ENCODE data around the gene LRP1B.
"Not testable (repeated sequence)": the region's sequence is repeated elsewhere in the genome, so short reads cannot be mapped to it uniquely, and the experiment has no call there.

Gene LRP1B

DNA sequence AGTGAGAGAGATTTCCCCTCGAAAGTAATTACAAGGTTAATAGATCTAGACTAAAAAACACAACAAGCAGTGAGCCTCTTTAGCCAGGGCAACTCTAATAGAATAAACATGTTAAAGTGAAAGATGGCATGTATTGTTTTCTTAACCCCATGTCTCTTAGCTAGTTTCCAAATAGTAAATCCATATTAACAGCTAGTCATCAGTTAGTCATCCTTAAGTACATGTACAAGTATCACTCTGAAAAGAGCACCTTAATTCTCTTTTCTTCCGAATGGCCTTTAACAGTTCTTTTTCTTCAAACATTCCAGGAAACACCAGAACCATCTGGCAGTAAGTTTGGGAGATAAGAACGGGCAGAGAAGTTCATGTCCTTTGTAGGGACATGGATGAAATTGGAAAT, 1480.0 kb downstream of the LRP1B start:
- DNase-seq (ENCODE audit: low read depth in 1 of 2, low spot score in 1 of 2) = no peak

DNA sequence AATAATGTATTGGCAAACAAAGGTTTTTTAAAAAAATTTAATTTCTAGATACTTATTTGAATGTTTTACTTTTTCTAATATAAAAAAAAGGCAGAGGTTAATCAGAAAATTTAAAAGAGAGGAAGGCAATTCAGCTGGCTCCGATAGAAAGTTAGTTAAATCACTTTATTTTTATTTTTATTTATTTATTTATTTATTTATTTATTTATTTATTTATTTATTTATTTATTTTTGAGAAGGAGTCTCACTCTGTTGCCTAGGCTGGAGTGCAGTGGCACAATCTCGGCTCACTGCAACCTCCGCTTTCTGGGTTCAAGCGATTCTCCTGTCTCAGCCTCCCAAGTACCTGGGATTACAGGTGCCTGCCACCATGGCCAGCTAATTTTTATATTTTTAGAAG, 1480.7 kb downstream of the LRP1B start:
- not testable (repeated sequence) for DNase-seq (ENCODE audit: low read depth in 1 of 2, low spot score in 1 of 2)

DNA sequence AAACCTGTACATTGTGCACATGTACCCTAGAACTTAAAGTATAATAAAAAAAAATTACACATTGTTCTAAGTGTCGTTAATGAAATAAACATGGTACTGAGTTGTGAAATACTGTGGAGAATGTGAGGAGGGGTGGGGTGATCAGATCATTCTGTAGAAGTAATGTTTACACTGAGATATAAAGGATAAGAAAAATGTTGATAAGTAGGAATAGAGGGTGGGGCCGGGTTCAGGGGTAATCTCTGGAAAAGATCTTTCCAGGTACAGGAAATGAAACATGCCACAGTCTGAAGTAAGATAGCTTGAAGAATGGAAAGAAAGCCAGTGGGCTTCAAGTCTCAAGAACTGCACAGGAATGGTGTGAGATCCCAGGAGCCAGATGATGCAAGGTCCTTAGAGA, 1482.4 kb downstream of the LRP1B start:
- DNase-seq (ENCODE audit: low read depth in 1 of 2, low spot score in 1 of 2) = no peak

DNA sequence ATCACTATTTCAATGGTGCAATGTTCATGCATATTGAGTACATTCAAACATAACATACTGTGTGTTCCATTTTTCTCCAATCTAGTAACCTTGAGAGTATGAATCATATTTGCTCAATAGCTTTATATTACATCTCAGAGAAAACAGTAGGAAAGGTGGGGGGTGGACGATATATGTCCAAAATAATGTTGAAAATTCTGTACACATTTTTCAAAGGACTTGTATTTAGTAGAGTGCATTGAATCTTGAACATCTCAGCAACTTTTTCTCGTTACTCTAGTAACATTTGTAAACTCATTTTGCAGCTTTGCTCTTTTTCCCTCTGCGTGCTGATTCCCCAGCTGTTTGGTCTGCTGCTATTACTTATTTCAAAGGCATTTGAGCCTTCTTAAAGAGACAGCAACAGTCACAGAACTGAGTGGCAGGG, 1487.0 kb downstream of the LRP1B start:
- DNase-seq (ENCODE audit: low read depth in 1 of 2, low spot score in 1 of 2) = no peak

DNA sequence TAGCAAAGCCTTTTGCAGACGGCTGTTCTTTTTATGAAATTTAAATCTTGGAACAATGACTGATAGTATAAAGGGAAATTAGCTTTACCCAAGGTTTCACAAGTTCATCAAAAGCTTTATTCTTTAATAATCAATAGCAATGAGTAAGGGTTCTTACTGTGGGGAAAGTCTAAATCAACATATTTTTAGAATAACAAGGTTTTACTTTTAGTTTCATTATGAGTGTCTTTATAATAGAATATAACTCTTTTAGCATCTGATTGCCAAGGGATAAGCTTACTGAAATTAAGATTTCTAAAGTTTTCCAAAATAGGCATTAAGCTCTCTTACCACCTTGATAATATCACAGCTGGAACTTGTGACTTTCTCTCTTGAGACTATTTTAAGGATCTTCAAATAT, 1489.7 kb downstream of the LRP1B start:
- no peak for DNase-seq (ENCODE audit: low read depth in 1 of 2, low spot score in 1 of 2)

DNA sequence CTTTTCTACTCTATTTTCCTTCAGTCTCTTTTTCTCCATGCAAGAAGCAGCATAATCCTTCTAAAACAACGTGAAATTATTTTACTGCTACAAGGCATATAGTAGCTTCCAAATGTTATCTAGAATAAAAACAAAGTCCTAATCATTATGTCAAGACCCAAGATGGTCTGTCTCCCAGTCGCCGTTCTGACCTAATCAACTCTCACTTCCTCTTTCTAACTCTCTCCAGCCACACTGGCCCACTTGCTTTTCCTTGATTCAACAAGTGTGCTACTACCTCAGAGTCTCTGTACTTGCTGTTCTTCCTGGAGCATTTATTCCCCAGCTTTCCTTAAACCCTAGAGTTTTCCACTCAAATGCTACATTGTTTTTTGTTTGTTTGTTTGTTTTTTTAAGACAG, 1491.2 kb downstream of the LRP1B start:
- no peak for DNase-seq (ENCODE audit: low read depth in 1 of 2, low spot score in 1 of 2)

DNA sequence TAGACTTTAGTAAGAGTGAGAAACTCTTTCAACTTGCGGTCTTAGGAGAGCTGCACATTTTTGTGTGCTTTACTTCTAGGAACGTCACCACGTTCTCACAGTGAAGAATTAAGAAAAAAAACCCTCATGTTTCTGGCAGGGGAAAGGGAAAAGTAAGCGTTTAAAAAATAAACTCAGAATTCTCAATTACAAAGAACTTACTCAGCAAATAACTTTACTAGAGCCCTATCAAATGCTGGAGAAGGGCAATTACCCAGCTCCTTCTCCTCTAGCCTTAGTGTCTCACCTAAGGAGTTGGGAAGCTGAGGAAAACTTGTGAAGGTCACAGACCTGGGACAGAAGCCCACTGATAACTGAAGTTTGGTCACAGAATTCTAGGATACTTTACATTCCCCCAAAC, 1500.3 kb downstream of the LRP1B start:
- no peak for DNase-seq (ENCODE audit: low read depth in 1 of 2, low spot score in 1 of 2)

DNA sequence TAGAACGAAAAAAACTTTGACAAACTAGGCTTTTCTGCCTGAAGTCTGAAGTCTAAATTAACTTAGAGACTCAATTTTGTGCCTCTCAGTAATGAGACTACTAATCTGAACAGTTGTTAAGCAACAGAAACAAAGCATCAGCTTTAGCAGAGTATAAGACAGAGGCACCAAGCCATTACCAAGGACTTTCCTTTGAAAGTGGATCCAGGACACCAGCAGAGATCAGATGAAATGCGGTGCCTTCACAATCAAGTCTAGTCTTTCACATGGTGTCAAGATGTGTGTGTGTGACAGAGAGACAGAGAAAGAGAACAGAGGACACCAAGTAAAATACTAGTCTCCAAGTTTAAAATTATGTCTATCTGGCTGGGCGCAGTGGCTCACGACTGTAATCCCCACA, 1502.9 kb downstream of the LRP1B start:
- DNase-seq (ENCODE audit: low read depth in 1 of 2, low spot score in 1 of 2) = no peak

DNA sequence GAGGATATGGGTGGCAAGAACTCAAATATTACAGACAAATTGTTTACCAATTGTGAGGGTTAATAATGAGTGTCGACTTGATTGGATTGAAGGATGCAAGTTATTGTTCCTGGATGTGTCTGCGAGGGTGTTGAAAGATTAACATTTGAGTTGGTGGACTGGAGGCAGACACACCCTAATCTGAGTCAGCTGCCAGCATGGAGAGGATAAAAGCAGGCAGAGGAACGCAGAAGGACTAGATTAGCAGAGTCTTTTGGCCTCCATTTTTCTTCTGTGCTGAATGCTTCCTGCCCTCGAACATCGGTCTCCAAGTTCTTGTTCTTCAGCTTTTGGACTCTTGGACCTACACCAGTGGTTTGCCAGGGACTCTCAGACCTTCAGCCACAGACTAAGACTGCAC, 1503.7 kb downstream of the LRP1B start:
- DNase-seq (ENCODE audit: low read depth in 1 of 2, low spot score in 1 of 2) = no peak

DNA sequence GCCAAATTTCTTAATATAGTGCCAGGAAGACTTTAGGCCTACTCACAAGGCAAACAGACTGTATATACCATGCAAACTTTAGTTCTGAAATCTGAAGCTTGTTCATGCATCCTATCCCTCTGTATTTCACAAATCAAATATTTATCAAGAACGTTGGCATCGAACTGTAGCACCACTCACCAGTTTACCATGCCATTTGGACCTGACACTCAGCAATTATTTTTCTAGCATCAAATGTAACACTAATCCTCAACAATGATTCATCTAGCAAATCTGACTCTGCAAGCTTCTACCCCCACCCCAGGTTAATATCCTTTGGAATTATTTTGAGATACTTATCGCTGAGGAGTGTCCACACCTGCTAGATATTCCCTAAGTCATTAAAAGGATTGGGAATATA, 1506.6 kb downstream of the LRP1B start:
- DNase-seq (ENCODE audit: low read depth in 1 of 2, low spot score in 1 of 2) = no peak

DNA sequence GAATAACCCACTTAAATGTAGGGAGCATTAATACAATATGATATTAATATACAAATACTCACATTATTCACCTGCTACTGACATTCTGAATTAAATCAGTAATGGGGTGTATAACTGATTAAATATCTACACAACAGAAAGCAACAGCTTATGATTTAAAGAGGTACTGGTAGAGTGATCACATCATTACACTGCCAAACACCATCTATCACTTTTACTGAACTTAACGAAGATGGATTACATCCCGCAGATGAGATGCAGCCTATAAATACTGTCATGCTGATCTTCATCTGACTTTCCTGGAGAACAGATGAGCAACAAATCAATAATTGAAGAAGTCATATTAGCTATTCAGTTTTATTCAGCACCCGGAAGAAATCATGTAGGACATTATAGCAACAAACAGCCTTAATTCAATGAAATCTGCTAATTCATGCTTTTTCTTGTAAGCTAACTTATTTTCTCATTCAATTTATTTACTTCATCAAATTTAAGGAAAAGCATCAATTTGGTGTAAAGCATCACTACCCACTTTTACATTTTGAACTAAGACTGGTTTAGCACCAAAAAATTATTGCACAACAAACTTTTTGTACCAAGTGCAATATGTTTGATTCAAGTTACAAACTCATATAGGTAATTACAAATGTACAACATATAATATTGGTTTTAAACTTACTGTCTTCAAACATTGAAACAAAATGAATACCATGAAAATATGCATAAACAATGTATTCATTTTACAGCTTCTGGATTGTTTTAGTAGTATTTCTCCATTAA, 1509.0 kb downstream of the LRP1B start:
- no peak for DNase-seq (ENCODE audit: low read depth in 1 of 2, low spot score in 1 of 2)

DNA sequence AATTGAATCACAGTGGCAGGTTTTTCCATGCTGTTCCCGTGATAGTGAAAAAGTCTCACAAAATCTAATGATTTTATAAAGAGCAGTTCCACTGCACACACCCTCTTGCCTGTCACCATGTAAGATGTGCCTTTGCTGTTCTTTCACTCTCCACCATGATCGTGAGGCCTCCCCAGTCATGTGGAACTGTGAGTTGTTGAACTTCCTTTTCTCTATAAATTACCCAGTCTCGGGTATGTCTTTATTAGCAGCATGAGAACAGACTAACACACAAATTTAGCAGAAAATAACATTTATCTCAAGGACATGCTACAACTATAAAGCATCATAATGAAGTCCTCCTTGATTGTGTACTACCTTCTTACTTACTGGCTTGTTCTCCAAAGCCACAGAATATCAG, 1526.0 kb downstream of the LRP1B start:
- no peak for DNase-seq (ENCODE audit: low read depth in 1 of 2, low spot score in 1 of 2)

DNA sequence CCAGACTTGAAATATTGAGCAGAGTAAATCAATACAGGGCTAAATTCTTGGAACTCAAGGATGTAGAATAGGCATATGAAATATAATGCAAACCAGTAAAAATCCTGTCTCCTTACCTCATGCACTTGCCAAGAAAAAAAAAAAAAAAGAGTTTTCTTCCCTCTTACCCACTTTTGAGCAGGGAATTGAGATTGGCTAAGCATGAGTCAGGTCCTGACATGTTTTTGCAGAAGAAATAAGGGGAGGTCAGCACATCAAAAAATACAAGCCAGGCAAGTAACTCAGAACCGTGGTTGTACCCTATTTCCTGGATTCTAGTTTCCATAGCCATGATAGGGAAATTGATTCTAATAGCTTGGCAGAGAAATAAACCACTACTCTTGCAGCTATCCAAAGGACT, 1526.7 kb downstream of the LRP1B start:
- no peak for DNase-seq (ENCODE audit: low read depth in 1 of 2, low spot score in 1 of 2)

DNA sequence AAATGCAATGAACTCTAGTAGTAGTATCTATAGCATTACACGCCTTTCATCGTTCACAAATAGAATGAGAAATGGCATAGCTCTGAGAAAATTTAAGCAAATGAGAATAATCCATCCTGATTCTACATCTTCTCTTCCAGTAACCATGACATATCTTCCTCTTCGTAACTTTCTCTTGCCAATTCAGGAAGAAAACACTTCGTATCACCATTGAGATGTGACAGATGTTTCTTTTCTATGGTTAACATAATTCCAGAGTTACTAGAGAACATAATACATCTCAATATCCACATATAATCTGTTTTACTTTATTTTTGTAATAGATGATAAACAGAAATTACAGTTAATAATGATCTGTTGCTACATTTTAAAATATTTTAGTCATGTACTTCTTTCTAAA, 1527.4 kb downstream of the LRP1B start:
- no peak for DNase-seq (ENCODE audit: low read depth in 1 of 2, low spot score in 1 of 2)

DNA sequence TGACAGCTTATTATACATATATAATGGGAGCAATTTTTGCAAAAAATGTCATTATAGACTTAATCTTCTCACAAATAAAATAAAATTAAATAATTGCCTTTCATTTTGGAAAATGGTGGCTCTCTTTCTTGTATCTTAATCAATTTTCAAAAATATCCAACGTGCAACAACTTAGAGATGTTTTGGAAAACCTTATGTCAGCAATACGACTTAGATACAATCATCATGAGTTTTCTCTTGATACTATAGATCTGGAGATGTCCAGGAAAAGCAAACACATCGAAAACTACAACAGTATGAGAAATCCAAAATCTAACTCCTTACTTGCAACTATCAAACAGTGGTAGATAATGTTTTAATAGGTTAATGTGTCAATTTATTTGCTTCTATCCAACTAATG, 1529.0 kb downstream of the LRP1B start:
- DNase-seq (ENCODE audit: low read depth in 1 of 2, low spot score in 1 of 2) = no peak

DNA sequence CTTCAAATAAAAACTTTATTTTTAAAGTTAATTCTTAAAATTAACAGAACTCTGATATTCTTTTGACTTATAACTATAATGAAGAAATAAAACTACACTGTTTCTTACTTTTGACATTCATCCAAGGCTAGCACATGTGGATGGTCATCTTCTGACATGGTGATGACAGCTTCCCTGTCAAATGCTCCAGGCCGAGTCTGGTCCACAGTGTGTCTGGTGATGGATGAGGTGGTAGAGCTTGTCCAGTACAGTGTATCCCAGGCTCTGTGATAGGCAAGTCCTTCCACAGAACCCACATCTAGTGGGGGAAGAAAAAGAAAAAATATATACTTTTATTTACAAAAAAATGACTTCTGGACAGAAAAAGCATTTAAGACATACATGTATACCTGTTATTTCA, 1529.5 kb downstream of the LRP1B start:
- DNase-seq (ENCODE audit: low read depth in 1 of 2, low spot score in 1 of 2) = no peak

DNA sequence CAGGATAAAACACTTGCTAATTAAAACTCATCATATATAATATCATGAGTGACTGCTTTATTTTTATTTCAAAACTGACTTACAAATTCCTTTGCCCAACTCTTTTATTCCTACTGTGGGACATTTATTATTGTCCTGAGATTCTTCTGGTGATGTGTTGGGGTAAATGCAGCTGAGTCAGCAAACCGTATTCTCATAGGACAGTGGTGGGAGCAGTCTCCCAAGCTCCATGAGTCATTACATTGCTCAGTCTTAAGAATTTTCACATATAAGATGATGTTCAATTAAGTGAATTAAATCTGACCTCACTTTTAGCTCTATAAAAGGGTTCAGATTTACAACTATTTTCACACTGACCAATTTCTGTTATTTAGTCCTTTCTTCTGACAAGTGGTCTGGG, 1530.7 kb downstream of the LRP1B start:
- DNase-seq (ENCODE audit: low read depth in 1 of 2, low spot score in 1 of 2) = no peak

DNA sequence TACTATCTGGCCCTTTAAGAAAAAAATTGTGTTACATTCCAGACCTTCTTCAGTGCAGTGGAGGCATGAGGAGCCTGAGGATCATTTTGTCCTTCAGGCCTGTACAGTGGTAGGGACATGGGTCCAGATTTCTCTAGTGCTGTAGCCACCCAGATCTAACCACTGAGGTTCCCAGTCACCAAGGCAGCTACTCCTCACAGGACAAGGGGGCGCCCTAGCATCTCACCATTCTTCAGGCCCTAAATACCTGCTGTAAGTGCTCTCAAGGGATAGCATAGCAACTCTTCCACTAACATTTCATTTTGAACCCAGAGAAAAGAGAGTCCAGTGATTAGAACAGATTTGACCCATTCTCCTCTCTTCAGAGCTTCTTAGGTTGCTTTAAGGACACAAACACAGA, 1533.0 kb downstream of the LRP1B start:
- DNase-seq (ENCODE audit: low read depth in 1 of 2, low spot score in 1 of 2) = no peak

DNA sequence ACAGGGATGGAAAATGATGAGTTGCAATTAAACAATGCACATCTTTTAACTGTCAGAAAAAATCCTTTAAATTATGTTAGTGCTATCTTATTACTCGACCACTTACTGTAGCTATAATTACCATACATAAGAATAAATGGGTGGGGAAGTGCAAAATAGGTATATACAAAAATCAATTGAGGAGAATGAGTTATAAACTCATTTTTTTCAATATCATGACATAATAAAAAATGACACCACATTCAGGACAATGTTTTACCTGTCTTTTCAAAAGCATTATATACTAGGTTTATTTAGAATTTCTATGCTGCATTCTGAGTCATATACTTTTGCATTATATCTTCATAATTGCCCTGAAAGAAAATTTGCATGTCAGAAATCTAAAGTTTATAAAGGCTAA, 1533.6 kb downstream of the LRP1B start:
- DNase-seq (ENCODE audit: low read depth in 1 of 2, low spot score in 1 of 2) = no peak

DNA sequence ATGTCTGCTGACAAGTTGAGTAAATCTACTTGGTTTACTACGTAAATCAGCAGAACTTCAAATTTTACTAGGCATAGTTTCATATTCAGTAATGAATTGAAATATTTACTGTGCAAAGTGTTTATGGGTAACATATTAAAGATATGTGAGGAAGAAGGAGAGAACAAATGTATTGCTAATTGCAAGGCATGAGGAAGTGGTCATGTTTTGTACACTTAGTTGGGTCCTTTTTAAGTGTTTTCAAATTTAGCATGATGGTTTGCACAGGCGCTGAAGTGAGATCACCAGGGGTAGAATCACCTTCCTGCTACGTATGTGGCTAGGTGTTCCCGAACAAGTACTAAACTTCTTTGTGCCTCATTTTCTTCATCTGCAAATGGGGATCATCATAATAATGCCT, 1534.4 kb downstream of the LRP1B start:
- DNase-seq (ENCODE audit: low read depth in 1 of 2, low spot score in 1 of 2) = no peak

DNA sequence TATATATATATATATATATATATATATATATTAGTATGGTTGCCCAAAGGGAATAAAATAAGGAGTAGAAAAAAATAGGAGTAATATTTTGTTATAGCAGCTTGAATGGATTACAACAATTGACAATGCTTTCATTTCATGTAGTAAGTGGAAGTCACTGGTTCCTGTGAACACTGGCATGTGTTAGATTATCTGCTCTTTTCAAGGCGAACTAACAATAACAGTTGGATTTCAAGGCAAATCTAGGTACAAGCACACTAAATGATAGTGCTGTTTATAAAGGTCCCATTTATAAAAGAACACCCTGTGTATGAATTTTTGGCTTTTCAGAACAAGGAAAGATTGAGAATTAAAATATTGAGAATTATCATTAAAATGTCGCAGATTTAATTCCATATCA, 1535.7 kb downstream of the LRP1B start:
- no peak for DNase-seq (ENCODE audit: low read depth in 1 of 2, low spot score in 1 of 2)

DNA sequence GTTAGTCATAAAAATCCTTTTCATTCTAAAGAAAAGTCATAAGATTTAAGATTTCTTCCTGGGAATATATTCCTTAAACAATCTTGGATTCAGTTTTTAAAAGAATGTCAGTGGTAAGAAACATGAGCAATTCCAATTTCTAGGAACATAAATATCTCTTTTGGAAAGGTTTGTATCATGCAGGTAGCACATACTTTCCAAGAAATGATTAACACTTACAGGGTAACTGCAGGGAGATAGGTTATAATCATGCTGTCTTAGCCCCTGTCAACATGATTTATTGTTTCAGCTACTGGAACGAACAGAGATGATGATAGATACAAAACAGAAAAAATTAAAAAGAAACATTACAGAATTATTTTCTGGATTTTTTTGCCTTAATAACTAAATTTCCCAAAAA, 1537.7 kb downstream of the LRP1B start:
- no peak for DNase-seq (ENCODE audit: low read depth in 1 of 2, low spot score in 1 of 2)

DNA sequence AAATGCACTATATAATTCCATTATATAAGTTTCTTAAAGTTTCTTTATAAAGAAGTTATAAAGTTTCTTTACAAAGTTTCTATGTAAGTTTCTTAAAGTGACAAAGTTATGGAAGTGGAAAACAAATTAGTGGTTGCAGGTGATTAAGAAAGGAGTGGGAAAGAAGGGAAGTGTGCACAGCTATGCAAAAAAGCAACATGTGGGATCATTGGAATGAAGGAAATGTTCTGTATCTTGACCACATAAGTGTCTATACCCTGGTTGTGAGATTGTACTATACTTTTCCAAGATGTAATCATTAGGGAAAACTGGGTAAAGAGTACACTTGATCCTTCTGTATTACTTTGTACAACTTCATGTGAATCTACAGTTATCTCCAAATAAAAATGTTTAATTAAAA, 1541.1 kb downstream of the LRP1B start:
- no peak for DNase-seq (ENCODE audit: low read depth in 1 of 2, low spot score in 1 of 2)

DNA sequence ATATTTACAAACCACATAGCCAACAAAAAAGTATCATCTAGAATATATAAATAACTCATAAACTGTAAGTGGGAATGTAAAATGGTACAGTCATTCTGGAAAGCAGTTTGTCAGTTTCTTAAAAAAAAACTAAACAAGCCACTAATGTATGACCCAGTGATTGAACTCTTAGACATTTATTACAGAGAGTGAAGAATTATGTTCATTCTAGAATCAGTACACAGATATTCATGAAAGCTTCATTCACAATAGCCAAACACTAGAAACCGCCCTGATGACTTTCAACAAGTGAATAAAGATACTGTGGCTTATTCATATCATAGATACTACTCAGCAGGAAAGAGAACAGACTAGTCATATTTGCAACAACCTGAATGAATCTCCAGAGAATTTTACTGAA, 1541.5 kb downstream of the LRP1B start:
- no peak for DNase-seq (ENCODE audit: low read depth in 1 of 2, low spot score in 1 of 2)
